Kidney (tissue), 14 donors: ENCODE data around the gene PADI1. TPM values are rescaled to one million over a fixed set of nuclear protein-coding genes. Genes with fewer than 3 reads are reported as not detected.

ENCODE experiments used
- DNase-seq, 5 donors: peaks; one replicate each; pipeline ENCODE4 v3.0.0-alpha.2; 2013 to 2020
- FAIRE-seq: peaks from 2 replicates; lab custom pipeline; 2012; peaks lifted over from hg19 to GRCh38; lab: Jason Lieb, UNC
- H3K27ac ChIP-seq, 2 donors: one replicate each; pipeline ENCODE4 v1.7.0; 2013; ENCODE audit warnings: low read depth in 2 of 2, low read length in 2 of 2, inconsistent platforms in 1 of 2
- H3K27me3 ChIP-seq: one replicate; pipeline ENCODE4 v1.7.1; 2013; ENCODE audit warnings: low read length, inconsistent platforms; ENCODE audit not compliant: control insufficient read depth, insufficient read depth
- H3K36me3 ChIP-seq, 3 donors: one replicate each; pipeline versions ENCODE4 v1.7.0 to v1.7.1; 2013; ENCODE audit warnings: low read length in 3 of 3, control low read depth in 1 of 3, inconsistent platforms in 1 of 3; ENCODE audit not compliant: insufficient read depth in 3 of 3, control insufficient read depth in 2 of 3
- H3K4me1 ChIP-seq, 3 donors: one replicate each; pipeline versions ENCODE4 v1.7.0 to v1.7.1; 2013; ENCODE audit warnings: low read length in 3 of 3, inconsistent platforms in 1 of 3, low read depth in 1 of 3; ENCODE audit not compliant: control insufficient read depth in 2 of 3, insufficient read depth in 2 of 3
- H3K4me3 ChIP-seq, 3 donors: one replicate each; pipeline versions ENCODE4 v1.7.0 to v1.8.1; 2013; ENCODE audit warnings: low read length in 3 of 3, control low read depth in 1 of 3, inconsistent platforms in 1 of 3
- H3K9ac ChIP-seq, 3 donors: one replicate each; pipeline versions ENCODE4 v1.7.0 to v1.7.1; 2013; ENCODE audit warnings: low read length in 3 of 3, control low read depth in 1 of 3, inconsistent platforms in 1 of 3
- H3K9me3 ChIP-seq, 3 donors: one replicate each; pipeline versions ENCODE4 v1.7.0 to v1.7.1; 2013; ENCODE audit warnings: low read length in 3 of 3, control low read depth in 1 of 3, inconsistent platforms in 1 of 3; ENCODE audit not compliant: control insufficient read depth in 2 of 3, insufficient read depth in 1 of 3
- CTCF ChIP-seq: IDR thresholded peaks from 3 replicates; pipeline ENCODE4 v1.5.1; 2012; ENCODE audit warnings: mild to moderate bottlenecking, moderate library complexity, borderline replicate concordance; ENCODE audit not compliant: insufficient read depth; ENCODE audit errors: extremely low read depth
- intact Hi-C: fragments of 100-400 bp; cut with DNase I; formaldehyde crosslinking; loops from one replicate; pipeline ENCODE4 v1.11.1; 2022
- polyA plus RNA-seq: library from polyadenylated mRNA; stranded (reverse); fragments of 350-450 nt; fragmentation: Illumina TruSeq; extraction: RNeasy Lipid Tissue Mini Kit (QIAGEN cat#74804); gene quantifications from one replicate; pipeline ENCODE4 v1.2.3, GENCODE V29; 2014; ENCODE audit warnings: low read depth, low replicate concordance; ENCODE audit not compliant: insufficient read depth
- total RNA-seq: library from RNA; stranded (reverse); fragmentation: NEBNext Ultra II Directional; extraction: Animal tissue kit (Norgen Biotek cat#: 25700); gene quantifications from one replicate; pipeline ENCODE4 v1.2.1, GENCODE V29; 2021
- donor health status: control.
- donor health status: control.
- donor health status: control.
- donor health status: control.
- donor health status: control.
- donor health status: DM: yes; HTN: yes; CAD: no.
- donor health status: Normal renal cell carcinoma (clear cell type).

Gene PADI1
- total and polyA plus RNA-seq, 2 donors from 2014 or later: 1.3 TPM; not detected in 1

- FAIRE-seq: no peak
- no peak overlapping the region for H3K9ac ChIP-seq
- TF ChIP-seq CTCF: no peak
- peak; percentile 88 to 94 (median 92) for DNase-seq
- intact Hi-C loops: no loop called here
- no peaks in the 10 kb centered on the region for H3K36me3 ChIP-seq
- H3K9me3 ChIP-seq: no peaks in the 10 kb centered on the region
- H3K27me3 ChIP-seq: no peaks in the 10 kb centered on the region
- no peak overlapping the region for H3K27ac ChIP-seq
- no peak overlapping the region for H3K4me3 ChIP-seq
- H3K4me1 ChIP-seq: no peaks in the 10 kb centered on the region
Observed at GRCh38 chr1:17212487-17213121, 7.7 kb downstream of the PADI1 start.

- H3K9ac ChIP-seq: no peak overlapping the region
- H3K27me3 ChIP-seq: no peaks in the 10 kb centered on the region
- no peak for TF ChIP-seq CTCF
- H3K27ac ChIP-seq: no peak overlapping the region
- peak in 2 of 5 donors; percentile 58 to 63 for DNase-seq
- H3K4me3 ChIP-seq: no peak overlapping the region
- no peaks in the 10 kb centered on the region for H3K4me1 ChIP-seq
- intact Hi-C loops: no loop called here
- FAIRE-seq: no peak
- H3K36me3 ChIP-seq: no peaks in the 10 kb centered on the region
- H3K9me3 ChIP-seq: no peaks in the 10 kb centered on the region
Observed at GRCh38 chr1:17213148-17213781, 8.3 kb downstream of the PADI1 start.

GRCh38 chr1:17213782-17214148 is 8.8 kb downstream of the PADI1 start:
- TF ChIP-seq CTCF: no peak
- FAIRE-seq: no peak
- Histone ChIP-seq H3K4me3 (no peak overlapping the region), H3K4me1 (no peaks in the 10 kb centered on the region), H3K9me3 (no peaks in the 10 kb centered on the region), H3K36me3 (no peaks in the 10 kb centered on the region), H3K27me3 (no peaks in the 10 kb centered on the region), H3K9ac (no peak overlapping the region), H3K27ac (no peak overlapping the region)
- intact Hi-C loops: no loop called here
- no peak for DNase-seq
